Thymus (tissue), 11 donors: ENCODE results near the gene FRMPD4. TPM values are rescaled to one million over a fixed set of nuclear protein-coding genes. Genes with fewer than 3 reads are reported as not detected.
A peak's percentile ranks its signal among the peaks of the same experiment; 100 is the strongest.

Experiments
- DNase-seq, 9 donors: peaks; one replicate each; pipeline ENCODE4 v3.0.0-alpha.2; 2013; ENCODE audit warnings: low spot score in 9 of 9, low read depth in 6 of 9, missing footprints in 1 of 9
- H3K27ac ChIP-seq, 2 donors: one replicate each; pipeline ENCODE4 v1.5.1; 2013; ENCODE audit warnings: control low read depth in 1 of 2, low read depth in 1 of 2, low read length in 1 of 2, mild to moderate bottlenecking in 1 of 2, moderate library complexity in 1 of 2
- H3K27me3 ChIP-seq, 2 donors: one replicate each; pipeline ENCODE4 v1.5.1; 2013; ENCODE audit warnings: low read length in 1 of 2; ENCODE audit not compliant: control insufficient read depth in 2 of 2, insufficient read depth in 1 of 2
- H3K36me3 ChIP-seq, 2 donors: one replicate each; pipeline ENCODE4 v1.5.1; 2013; ENCODE audit warnings: low read length in 1 of 2, mild to moderate bottlenecking in 1 of 2, moderate library complexity in 1 of 2; ENCODE audit not compliant: control insufficient read depth in 2 of 2, insufficient read depth in 2 of 2
- H3K4me1 ChIP-seq, 2 donors: one replicate each; pipeline ENCODE4 v1.5.1; 2013; ENCODE audit warnings: low read length in 2 of 2; ENCODE audit not compliant: control insufficient read depth in 2 of 2, insufficient read depth in 2 of 2
- H3K4me3 ChIP-seq, 2 donors: one replicate each; pipeline ENCODE4 v1.5.1; 2013; ENCODE audit warnings: low read length in 2 of 2, control low read depth in 1 of 2, mild to moderate bottlenecking in 1 of 2
- H3K9me3 ChIP-seq, 2 donors: one replicate each; pipeline ENCODE4 v1.5.1; 2013; ENCODE audit warnings: low read length in 1 of 2, mild to moderate bottlenecking in 1 of 2; ENCODE audit not compliant: control insufficient read depth in 2 of 2, insufficient read depth in 1 of 2
- WGBS: extraction: QIAGEN DNeasy Blood & Tissue Kit; methylation state at CpG from one replicate; pipeline ENCODE4 v1.1.7; 2013; 5-methylcytosine and 5-hydroxymethylcytosine counted together
- polyA plus RNA-seq: library from polyadenylated mRNA; stranded (reverse); fragments of 200-250 nt; gene quantifications from one replicate; pipeline ENCODE4 v1.2.3, GENCODE V29; 2013
- total RNA-seq: library from RNA; stranded (reverse); fragments of 120-200 nt; gene quantifications from one replicate; pipeline ENCODE4 v1.2.4, GENCODE V29; 2013
- donor health status: healthy.

FRMPD4 gene
- total and polyA plus RNA-seq, 2 donors: 0.05 TPM

DNA sequence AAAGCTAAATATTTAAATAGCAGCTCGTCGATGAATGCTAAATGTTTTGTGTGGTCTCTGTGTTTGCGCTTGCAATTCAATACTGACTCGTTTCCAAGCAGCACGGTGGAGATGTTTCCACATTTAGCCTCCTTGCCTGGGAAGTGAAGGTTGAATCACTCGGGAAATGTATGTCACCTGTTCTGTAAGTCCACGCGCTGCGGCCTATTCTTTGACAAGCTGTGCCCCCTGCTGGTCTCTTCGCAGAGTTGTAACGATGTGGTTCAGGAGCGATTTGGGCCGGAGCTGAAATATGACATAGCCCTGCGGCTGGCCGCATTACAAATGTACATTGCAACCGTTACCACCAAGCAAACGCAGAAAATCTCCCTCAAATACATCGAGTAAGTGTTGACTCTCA is 563.4 kb downstream of the FRMPD4 start:
- Histone ChIP-seq H3K9me3 (no peaks in the 10 kb centered on the region), H3K4me3 (no peak overlapping the region), H3K4me1 (no peaks in the 10 kb centered on the region), H3K27me3 (no peaks in the 10 kb centered on the region), H3K27ac (no peak overlapping the region), H3K36me3 (no peaks in the 10 kb centered on the region)
- 23% methylated on average over 18 of the region's 18 CpGs for WGBS
- peak in 5 of 9 donors; percentile 9 to 54 (median 10) for DNase-seq

DNA sequence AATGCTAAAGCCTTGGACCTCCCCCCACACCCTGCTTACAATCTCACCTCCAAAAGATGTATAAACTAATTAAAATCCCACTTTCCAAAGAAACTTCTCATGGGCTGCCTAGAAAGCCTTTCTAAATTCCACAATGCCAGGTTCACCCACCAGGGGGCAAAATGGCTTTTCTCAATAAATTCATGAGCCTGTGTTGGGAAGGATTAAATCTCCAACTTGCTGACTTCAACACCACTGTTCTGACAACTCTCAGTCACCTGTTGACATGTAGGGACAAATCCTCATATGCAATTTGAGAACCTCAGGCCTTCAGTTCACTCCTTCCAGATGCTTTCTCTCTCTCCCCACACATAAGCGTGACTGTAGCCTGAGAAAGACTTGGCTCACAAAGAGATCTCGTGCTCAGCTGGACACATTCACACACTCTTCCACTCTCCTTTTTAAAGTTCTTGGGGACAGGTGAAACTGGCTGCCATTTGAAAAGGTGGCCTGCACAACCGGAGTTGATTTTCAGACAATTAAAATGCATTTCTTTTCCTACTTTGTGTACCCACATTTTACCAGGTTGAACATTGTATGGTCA is 564.3 kb downstream of the FRMPD4 start:
- DNase-seq: peak in 2 of 9 donors; percentile 0 to 28
- H3K36me3 ChIP-seq: no peaks in the 10 kb centered on the region
- H3K4me1 ChIP-seq: no peaks in the 10 kb centered on the region
- H3K4me3 ChIP-seq: no peak overlapping the region
- H3K27me3 ChIP-seq: no peaks in the 10 kb centered on the region
- H3K9me3 ChIP-seq: no peaks in the 10 kb centered on the region
- 96% methylated on average over 3 of the region's 3 CpGs for WGBS
- H3K27ac ChIP-seq: no peak overlapping the region

- H3K36me3 ChIP-seq: no peaks in the 10 kb centered on the region
- no peaks in the 10 kb centered on the region for H3K9me3 ChIP-seq
- no peaks in the 10 kb centered on the region for H3K4me1 ChIP-seq
- H3K4me3 ChIP-seq: no peak overlapping the region
- H3K27me3 ChIP-seq: no peaks in the 10 kb centered on the region
- no peak overlapping the region for H3K27ac ChIP-seq
- no peak for DNase-seq
- 94% methylated on average over 7 of the region's 7 CpGs for WGBS
Measured at GRCh38 chrX:12704706-12705105, 566.4 kb downstream of the FRMPD4 start.

- no peaks in the 10 kb centered on the region for H3K9me3 ChIP-seq
- H3K4me1 ChIP-seq: no peaks in the 10 kb centered on the region
- over 99% methylated on average over 9 of the region's 9 CpGs for WGBS
- DNase-seq: peak in 1 of 9 donors; percentile 1
- H3K27ac ChIP-seq: no peak overlapping the region
- no peaks in the 10 kb centered on the region for H3K36me3 ChIP-seq
- no peaks in the 10 kb centered on the region for H3K27me3 ChIP-seq
- no peak overlapping the region for H3K4me3 ChIP-seq
Measured at GRCh38 chrX:12709047-12709446, 570.8 kb downstream of the FRMPD4 start.

DNA sequence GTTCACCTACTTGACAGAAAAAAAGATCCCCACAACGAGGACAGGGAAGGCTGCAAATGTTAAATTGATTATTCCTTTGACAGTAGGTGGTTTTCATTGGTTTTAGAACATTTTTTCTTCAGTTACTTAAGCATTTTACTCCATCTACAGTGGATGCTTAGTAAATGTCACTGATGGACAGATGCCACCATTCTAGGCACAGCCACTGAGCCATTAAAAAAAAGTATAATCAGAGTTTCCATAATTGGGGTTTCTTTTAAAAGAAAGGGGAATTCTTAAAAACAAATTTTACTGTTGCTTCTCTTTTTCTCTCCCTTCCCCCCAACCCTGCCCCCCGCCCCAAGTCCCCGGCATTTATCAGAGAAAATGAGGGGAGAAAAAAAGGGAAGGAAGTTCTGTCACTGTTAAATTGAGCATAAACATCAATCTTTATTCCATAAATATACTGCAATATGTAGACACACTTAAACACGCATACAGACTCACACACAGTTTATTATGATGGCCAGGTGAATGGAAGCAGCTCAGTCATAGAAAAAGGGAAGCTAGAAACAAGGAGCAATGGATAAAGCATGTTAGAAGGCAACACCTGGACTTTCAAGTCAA is 573.3 kb downstream of the FRMPD4 start:
- Histone ChIP-seq H3K27me3 (no peaks in the 10 kb centered on the region), H3K4me1 (no peaks in the 10 kb centered on the region), H3K4me3 (no peak overlapping the region), H3K27ac (no peak overlapping the region), H3K9me3 (no peaks in the 10 kb centered on the region), H3K36me3 (no peaks in the 10 kb centered on the region)
- no peak for DNase-seq
- WGBS: 16% methylated on average over 4 of the region's 4 CpGs

DNA sequence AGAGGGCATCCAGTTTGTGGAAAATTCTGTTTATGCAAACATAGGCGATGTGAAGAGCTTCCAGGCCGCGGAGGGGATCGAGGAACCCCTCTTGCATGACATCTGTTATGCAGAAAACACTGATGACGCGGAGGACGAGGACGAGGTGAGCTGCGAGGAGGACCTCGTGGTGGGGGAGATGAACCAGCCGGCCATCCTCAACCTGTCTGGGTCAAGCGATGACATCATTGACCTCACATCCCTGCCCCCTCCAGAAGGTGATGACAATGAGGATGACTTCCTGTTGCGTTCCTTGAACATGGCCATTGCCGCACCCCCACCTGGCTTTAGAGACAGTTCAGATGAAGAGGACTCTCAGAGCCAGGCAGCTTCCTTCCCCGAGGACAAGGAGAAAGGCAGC is 578.3 kb downstream of the FRMPD4 start:
- Histone ChIP-seq H3K36me3 (no peaks in the 10 kb centered on the region), H3K4me3 (no peak overlapping the region), H3K27me3 (no peaks in the 10 kb centered on the region), H3K4me1 (no peaks in the 10 kb centered on the region), H3K9me3 (no peaks in the 10 kb centered on the region), H3K27ac (no peak overlapping the region)
- DNase-seq: no peak
- 98% methylated on average over 15 of the region's 15 CpGs for WGBS

DNA sequence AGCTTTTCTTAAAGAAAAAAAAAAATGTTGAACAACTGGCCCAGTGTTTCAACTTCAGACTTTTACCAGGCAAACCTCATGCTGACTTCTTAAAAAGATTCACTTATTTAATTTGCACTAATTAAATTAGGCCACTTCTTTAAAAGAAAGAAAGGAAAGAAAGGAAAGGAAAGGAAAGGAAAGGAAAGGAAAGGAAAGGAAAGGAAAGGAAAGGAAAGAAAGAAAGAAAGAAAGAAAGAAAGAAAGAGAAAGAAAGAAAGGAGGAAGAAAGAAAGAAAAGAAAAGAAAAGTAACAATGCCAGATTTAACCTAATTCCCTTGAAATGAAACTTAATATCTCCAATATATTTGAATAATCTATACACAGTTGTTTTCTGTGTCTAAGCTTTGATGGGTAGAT is 581.6 kb downstream of the FRMPD4 start:
- no peak for DNase-seq
- H3K9me3 ChIP-seq: no peaks in the 10 kb centered on the region
- no peaks in the 10 kb centered on the region for H3K27me3 ChIP-seq
- H3K4me3 ChIP-seq: no peak overlapping the region
- no peaks in the 10 kb centered on the region for H3K36me3 ChIP-seq
- no peaks in the 10 kb centered on the region for H3K4me1 ChIP-seq
- no peak overlapping the region for H3K27ac ChIP-seq

DNA sequence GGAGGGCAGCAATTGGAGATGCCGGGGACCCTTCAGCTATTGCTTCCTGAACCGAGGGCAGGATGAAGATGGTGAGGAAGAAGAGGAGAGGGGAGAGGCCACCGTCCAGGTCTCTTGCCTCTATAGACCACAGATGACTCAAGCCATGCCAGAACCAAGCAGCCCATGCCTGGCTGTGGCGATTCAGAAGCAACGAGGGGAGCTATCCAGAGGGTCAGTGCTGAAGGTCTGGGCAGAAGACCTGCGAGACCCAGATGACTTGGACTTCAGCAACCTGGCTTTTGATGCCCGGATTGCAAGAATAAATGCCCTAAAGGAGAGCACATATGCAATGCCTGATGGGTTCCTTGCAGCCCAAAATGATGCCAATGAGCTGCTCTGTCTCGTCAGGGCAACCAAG is 582.8 kb downstream of the FRMPD4 start:
- Histone ChIP-seq H3K36me3 (no peaks in the 10 kb centered on the region), H3K27me3 (no peaks in the 10 kb centered on the region), H3K4me1 (no peaks in the 10 kb centered on the region), H3K27ac (no peak overlapping the region), H3K9me3 (no peaks in the 10 kb centered on the region), H3K4me3 (no peak overlapping the region)
- WGBS: 66% methylated on average over 8 of the region's 8 CpGs
- DNase-seq: no peak

- WGBS: 89% methylated on average over 1 of the region's 1 CpG
- Histone ChIP-seq H3K27me3 (no peaks in the 10 kb centered on the region), H3K4me1 (no peaks in the 10 kb centered on the region), H3K9me3 (no peaks in the 10 kb centered on the region), H3K4me3 (no peak overlapping the region), H3K36me3 (no peaks in the 10 kb centered on the region), H3K27ac (no peak overlapping the region)
- no peak for DNase-seq
Measured at GRCh38 chrX:12722314-12722713, 584.0 kb downstream of the FRMPD4 start.
